ENCODE measurements around the gene HAGH.
"Not testable (repeated sequence)": the region's sequence is repeated elsewhere in the genome, so short reads cannot be mapped to it uniquely, and the experiment has no call there.

The HAGH gene

GRCh38 chr16:1809281-1809801, 17.3 kb downstream of the HAGH start:
- no peak for DNase-seq

- DNase-seq = no peak
These were observed 17.9 kb downstream of the HAGH start for GRCh38 chr16:1808691-1809090.

GRCh38 chr16:1807626-1808025, 19.0 kb downstream of the HAGH start:
- DNase-seq = no peak

DNA sequence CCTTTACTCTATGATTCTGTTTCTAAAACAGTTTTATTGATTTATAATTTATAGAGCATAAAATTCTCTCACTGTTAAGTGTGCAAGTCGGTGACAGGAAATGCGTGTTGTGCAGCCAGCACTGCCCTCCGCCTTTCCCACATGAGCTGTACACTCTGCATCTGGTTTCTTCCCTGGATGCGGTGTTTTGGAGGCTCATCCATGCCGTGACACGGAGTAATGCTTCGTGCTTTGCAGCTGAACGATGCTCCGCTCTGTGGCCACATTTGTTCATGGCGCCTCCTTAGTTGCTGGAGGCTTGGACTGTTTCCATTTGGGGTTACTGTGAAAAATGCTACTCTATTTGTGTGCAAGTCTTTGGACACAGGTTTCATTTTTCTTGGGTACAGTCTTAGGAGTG, 25.9 kb downstream of the HAGH start:
- DNase-seq = no peak

GRCh38 chr16:1799263-1799662, 27.4 kb downstream of the HAGH start:
- not testable (repeated sequence) for DNase-seq

DNA sequence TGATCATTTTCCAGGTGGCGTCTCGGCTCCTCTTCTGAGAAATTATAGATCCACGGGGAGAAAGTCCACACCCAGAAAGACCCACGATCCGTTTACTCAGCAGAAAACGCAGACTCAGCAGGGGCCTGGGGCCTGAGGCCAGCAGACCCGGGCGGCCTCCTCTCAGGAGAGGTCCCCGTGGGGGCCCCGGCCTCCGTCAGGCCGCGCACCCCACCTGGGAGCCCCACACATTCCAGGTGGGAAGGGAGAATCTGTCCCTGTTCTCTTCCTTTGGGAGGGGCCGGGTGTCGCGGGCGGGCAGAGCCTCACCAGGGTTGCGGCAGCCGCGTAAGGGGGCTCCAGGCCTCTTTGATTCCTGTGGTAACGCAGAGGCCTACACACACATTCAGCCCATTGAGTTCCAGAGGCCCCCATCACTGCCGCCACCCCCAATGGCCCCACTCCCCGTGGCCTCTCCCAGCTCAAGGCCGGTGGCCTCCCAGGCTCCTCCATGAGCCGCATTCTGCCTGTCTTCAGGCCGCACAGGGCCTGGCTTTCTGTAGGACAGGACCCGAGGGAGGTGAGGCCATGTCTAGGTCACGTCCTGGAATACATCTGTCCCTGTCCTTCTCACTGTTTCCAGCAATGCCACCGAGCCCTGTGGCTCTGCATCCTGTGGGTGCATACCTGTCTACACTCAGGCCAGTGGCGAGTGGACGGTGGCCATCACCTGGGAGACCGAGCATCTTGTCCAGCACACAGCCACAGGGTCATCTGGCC, 31.5 kb downstream of the HAGH start:
- no peak for DNase-seq

- no peak for DNase-seq
These were observed 32.3 kb downstream of the HAGH start for GRCh38 chr16:1794221-1794871.

GRCh38 chr16:1793578-1794220, 32.9 kb downstream of the HAGH start, which contains the start of gene IGFALS:
IGFALS (minus strand) TSS chr16:1793705; CDS start chr16:1793652, 53 bp downstream.
- no peak for DNase-seq

DNA sequence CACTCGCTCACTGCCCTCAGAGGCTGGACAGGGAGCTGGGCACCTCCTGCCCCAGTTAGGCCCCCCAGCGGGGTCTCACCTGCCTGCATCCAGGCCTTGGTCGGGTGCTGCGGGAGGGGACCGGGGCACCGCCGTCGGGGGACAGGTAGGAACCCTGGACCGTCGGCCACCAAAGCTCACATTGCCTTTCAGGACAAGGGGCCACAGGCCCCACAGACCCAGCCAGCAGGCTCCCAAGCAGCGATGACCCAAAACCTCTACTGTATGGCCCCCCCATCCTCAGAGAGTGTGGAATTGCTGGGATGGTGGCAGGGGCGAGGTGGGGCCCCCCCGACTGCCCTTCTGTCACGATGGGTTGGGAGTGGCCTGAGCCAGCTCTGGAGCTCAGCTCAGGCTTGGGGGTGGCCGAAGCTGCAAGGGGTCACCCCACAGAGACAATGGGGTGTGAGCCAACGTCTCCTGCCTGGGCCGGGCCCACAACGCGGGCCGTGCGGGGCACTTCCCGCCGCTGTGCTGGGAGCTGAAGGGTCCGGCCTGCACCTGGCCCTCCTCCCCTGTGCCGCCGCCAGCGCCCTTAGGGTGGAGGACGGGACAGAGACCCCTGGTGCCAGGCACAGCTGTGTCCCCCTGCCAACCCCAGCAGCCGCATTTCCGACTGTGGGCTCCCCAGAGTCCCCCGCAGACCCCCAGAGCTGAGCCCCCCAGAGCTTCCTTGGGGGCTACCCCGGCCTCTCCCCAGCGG, 33.6 kb downstream of the HAGH start:
- DNase-seq = no peak

GRCh38 chr16:1791943-1792812, 34.4 kb downstream of the HAGH start:
- no peak for DNase-seq

- DNase-seq = no peak
These were observed 35.2 kb downstream of the HAGH start for GRCh38 chr16:1791256-1791942.

GRCh38 chr16:1790611-1791255, 35.9 kb downstream of the HAGH start:
- no peak for DNase-seq

DNA sequence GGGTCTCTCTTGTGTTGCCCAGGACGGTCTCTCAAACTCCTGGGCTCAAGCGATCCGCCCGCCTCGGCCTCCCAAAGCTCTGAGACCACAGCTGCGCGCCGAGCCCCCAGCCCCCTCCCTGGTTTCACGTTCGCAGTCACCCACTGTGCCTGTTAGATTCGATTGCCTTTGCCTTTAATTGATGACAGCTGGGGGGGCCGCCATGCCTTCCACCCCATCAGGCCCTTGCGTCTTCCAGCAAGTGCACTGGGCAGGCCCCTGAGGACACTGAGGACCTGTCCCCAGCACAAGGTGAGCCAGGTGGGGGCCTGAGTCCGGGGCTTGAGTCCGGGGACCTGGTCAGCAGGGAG, 36.4 kb downstream of the HAGH start:
- DNase-seq = no peak

DNA sequence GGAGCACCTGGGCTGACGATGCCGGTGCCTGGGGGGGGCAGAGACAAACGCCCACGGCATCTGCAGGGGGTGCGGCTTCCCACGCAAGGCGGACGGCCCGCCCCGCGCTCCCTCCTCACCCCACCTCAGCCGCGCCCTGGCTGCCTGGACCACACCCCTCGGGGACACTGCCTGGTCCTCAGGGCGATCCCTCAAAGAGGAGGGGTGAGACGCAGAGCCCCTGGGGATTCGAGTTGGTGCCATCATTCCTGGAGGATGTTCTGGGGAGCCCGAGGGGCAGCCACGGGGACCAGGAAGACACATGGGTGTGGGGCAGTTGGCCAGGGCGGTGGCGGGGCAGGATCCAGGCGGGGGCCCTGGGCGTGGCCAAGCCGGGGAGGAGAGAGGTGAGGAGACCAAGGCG, 37.0 kb downstream of the HAGH start:
- no peak for DNase-seq

DNA sequence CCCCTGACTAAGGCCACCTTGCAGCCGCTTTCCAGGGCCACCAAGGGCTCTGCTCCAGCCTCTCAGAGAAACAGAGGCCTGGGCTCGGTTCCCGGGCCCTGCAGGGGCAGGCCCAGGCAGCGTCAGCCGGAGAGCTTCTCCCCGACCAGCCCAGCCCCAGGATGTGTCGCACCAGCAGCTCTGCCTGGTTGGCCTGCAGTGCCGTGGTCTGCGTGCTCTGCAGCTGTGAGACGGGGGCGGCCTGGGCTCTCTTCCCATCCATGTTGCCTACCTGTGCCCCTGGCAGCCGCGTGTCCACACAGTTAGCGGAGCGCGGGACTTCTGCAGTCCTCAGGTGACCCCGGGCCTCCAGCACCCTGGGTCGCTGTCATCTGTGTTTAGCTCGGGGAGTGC, 37.9 kb downstream of the HAGH start:
- DNase-seq = no peak

DNA sequence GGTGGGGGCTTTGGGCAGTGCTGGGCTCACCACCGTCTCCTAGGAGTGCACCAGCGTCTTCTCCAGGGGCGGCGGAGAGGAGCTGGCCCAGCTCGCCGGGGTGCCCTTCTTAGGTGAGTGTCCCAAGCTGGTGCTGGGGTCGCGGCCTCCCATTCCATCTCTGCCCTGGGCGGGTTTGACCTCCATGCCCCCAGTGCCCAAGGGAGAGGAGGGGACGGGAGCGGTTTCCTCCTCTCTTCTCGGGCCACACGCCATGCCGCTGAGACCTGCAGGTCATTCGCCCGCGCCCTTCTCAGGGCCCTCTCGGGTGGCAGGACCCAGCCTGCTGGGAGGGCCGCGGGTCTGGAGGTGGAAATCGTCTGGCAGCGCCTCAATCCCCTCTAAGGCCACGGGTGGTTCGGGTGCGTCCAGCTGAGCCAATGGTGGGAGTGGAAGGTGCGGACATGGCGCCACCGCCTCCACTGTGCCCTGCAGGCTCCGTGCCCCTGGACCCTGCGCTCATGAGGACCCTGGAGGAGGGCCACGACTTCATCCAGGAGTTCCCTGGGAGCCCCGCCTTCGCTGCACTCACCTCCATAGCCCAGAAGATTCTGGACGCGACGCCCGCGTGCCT, 38.4 kb downstream of the HAGH start:
- DNase-seq = no peak

DNA sequence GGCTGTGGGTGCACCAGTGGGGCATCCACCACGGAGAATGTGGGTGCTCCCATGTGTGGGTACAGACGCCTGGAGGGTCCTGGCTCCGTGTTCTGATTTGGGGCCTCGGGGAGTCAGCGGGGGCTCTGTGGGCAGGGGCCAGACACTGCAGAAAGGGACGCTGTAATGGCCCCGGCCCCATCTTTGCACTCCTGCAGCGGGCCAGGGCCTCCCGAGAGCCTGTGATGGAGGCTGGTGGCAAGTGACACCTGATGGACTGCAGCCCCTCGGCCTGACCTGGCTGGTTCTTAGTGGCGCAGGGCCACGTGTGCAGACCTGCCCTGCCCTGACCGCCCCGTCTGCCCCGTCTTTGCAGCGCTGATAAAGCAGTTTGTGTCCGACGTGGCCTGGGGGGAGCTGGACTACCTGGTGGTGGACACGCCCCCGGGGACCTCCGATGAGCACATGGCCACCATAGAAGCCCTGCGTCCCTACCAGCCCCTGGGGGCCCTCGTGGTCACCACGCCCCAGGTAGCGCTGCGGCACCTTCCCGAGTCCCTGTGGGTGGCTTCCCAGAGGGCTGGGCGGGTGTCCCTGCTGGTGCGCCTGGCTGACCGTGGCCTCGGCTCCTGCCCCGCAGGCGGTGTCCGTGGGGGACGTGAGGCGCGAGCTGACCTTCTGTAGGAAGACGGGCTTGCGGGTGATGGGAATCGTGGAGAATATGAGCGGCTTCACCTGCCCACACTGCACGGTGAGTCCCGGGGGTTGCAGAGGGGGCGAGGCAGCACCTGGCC, 39.1 kb downstream of the HAGH start:
- DNase-seq = no peak

DNA sequence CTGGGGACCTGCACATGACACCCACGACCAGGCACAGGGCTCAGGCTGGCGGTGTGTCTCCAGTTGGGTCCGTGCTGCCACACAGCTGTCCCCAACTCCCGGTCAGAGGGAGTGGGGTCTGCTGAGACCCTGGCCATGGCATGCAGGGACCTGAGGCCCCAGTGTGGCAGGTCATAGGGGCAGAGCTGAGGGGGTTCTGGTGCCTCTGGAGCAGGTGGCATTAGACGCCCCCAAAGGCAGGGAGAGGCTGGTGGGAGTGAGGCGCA, 39.6 kb downstream of the HAGH start:
- DNase-seq = no peak

GRCh38 chr16:1786242-1787055, 40.2 kb downstream of the HAGH start:
- no peak for DNase-seq
